AG10803 (cell line): ENCODE results near the gene CBX2.

Experiments used
- DNase-seq: peaks from one replicate; pipeline ENCODE4 v3.0.0; 2010; ENCODE audit warnings: low read depth
- H3K4me3 ChIP-seq: 2 replicates; pipeline ENCODE4 v1.5.1; 2011; ENCODE audit warnings: mild to moderate bottlenecking, low read length, control low read depth
- CTCF ChIP-seq: conservative IDR thresholded peaks from 2 replicates; pipeline ENCODE4 v1.5.1; 2011; ENCODE audit warnings: mild to moderate bottlenecking, low read length, control low read depth, inconsistent platforms

CBX2 gene

GRCh38 chr17:79779084-79779529 lies 1.2 kb downstream of the CBX2 start:
- no peak for DNase-seq
- TF ChIP-seq CTCF: no peak
- H3K4me3 ChIP-seq: no peak overlapping the region

- no peak overlapping the region for H3K4me3 ChIP-seq
- no peak for DNase-seq
- TF ChIP-seq CTCF: no peak
Measured at GRCh38 chr17:79779661-79780365, 1.9 kb downstream of the CBX2 start.

GRCh38 chr17:79781012-79781650 lies 3.2 kb downstream of the CBX2 start:
- H3K4me3 ChIP-seq: no peak overlapping the region
- TF ChIP-seq CTCF: no peak
- no peak for DNase-seq

- no peak for DNase-seq
- no peak for TF ChIP-seq CTCF
- H3K4me3 ChIP-seq: no peak overlapping the region
Measured at GRCh38 chr17:79781736-79782575, 4.0 kb downstream of the CBX2 start.

- no peak for TF ChIP-seq CTCF
- DNase-seq: no peak
- no peak overlapping the region for H3K4me3 ChIP-seq
Measured at GRCh38 chr17:79783891-79784290, 5.9 kb downstream of the CBX2 start.

- no peak for TF ChIP-seq CTCF
- no peak overlapping the region for H3K4me3 ChIP-seq
- DNase-seq: no peak
Measured at GRCh38 chr17:79784353-79785016, 6.5 kb downstream of the CBX2 start.
